GM20000 (cell line): ENCODE data around the gene ZBTB4.
"Not testable (repeated sequence)": the region's sequence is repeated elsewhere in the genome, so short reads cannot be mapped to it uniquely, and the experiment has no call there.

Experiments
- DNase-seq: peaks from one replicate; pipeline ENCODE4 v3.0.0; 2012; ENCODE audit warnings: low spot score
- TF ChIP-seq, protein P1 (sequence below): IDR thresholded peaks from 2 replicates; pipeline ENCODE4 v1.5.1; 2012; ENCODE audit warnings: mild to moderate bottlenecking, control low read depth; ENCODE audit errors: extremely low read depth, missing control alignments

The ZBTB4 gene

DNA sequence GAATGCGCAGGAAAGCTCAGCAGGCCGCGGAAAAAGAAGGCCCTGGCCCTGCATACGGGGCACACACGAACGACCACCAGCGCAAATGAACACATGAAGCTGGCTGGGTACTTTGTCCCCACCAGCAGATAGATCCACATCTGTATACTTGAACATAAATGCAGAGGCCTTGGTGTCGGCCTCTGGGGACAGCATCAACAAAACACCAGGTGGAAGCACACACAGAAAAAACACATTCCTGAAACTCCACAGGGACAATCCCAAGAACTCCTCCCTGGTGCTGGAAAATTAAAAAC, 606 bp upstream of the ZBTB4 start:
- TF ChIP-seq, protein P1, sequence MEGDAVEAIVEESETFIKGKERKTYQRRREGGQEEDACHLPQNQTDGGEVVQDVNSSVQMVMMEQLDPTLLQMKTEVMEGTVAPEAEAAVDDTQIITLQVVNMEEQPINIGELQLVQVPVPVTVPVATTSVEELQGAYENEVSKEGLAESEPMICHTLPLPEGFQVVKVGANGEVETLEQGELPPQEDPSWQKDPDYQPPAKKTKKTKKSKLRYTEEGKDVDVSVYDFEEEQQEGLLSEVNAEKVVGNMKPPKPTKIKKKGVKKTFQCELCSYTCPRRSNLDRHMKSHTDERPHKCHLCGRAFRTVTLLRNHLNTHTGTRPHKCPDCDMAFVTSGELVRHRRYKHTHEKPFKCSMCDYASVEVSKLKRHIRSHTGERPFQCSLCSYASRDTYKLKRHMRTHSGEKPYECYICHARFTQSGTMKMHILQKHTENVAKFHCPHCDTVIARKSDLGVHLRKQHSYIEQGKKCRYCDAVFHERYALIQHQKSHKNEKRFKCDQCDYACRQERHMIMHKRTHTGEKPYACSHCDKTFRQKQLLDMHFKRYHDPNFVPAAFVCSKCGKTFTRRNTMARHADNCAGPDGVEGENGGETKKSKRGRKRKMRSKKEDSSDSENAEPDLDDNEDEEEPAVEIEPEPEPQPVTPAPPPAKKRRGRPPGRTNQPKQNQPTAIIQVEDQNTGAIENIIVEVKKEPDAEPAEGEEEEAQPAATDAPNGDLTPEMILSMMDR: no peak
- DNase-seq: no peak

DNA sequence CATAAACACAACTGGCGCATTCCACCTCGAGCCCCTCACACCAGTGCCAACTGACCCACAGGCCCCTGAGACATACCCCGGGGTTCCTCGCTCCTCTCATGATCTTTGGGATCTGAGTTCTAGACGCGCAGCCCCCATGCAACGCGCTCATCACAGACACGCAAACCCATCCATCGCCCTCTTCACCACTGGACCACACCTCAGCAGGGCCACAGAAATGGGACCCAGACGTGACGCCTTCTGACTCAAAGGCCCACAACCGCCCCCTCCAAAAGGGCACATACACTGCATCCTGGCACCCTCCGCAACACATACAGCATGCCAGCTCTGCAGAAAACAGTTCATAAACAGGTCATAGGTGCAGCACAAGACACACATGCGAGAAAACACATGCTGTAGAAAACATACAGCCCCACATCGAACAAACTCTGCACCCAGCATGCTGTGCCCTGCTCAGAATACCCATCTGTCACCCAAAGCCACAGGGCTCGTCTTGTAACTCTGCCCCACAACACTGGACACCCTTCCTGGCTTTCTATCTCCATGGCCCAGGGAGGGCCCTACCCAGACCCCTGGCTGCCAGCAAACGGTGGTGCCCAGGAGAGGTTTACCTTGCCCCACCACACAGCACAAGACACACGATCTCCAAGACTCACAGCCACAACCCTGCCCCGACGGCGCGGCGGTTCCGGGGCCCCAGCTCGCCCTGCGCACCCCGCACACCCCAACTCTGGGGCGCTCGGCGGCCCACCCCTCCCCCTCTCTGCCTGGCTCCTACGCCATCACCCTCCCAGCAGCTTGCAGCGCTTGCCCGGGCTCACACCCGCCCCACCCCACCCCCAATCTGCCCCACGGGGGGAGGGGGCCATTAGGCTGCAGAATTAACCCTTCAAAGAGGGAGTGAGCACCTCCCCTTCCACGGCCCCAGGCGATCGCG, 887 bp downstream of the ZBTB4 start:
- TF ChIP-seq, protein P1: no peak
- peak; percentile 78 for DNase-seq

DNA sequence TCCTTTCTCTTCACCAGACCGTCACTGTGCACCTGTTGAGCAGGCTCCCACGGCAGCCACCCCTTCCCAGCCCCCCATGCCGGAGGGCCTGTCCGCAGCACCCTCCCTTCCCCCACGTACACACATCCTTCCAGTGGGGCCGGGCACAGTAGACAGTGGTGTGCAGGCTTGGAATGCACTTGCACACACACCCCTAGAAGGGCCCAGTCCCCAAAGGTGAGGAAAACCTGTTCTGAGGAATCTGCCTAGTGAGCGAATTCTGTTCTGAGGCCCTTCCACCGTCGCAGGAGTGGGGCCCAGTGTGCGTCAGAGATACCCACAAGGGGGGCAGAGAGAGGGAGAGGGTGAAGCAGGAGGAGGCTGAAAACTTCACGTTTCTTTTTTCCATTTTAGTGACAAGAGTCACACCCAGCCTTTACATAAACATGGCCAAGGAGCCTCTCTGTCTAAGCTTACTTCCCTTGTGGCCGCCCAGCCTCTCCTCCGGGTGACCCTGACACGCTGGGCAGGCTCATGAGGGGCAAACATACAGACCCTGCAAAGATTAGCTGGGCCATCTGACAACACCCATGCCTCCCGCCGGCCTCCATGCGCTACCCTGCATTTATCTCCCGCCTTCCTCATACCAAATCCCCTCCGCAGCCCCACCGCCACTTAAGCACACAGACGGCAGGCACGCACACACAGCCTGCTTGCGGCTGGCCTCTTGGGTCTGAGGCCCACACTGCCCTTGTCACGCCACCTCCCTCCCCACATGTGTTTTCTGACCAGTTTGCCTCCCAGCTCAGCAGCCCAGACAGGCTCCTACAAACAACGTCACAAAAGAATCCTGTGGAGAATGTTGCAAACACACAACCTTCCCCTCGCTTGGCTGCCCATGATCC, 1.8 kb downstream of the ZBTB4 start:
- TF ChIP-seq, protein P1: no peak
- DNase-seq: no peak

DNA sequence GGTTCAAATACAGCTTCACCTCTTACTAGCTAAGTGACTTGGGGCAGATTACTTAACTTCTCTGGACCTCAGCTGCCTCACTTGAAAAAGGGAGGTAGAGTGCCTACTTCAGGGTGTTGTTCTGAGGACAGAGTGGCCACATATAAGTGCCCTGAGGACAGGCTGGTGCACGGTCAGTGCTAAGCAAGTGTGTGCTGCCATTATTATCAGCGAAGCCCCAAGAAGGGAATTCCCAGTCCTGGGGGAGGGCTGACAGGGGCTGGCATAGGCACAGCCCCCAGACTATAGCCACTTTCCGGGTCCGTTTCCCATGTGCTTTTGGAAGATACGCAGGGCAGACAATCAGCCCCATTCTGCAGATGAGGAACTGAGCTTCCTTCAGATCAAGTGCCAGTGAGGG, 2.5 kb downstream of the ZBTB4 start:
- DNase-seq: no peak
- TF ChIP-seq, protein P1: no peak

DNA sequence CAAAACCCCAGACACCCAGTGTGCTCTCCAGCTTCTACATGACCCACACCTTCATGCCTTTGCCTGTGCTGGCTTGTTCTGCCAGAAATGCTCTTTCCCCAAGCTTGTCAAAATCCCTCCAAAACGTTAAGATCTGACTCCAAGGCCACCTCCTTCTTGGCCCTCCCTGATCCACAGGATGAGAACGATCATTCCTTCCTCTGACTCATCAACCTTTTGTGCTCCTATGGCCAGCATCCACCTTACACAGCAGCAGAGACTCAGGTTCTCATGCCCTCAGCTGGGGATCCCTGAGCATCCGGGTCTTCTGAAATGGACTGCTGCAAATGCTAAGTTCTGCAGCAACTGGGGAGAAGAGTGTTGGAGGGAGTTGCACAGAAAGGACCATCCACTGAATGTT, 2.9 kb downstream of the ZBTB4 start:
- TF ChIP-seq, protein P1: no peak
- no peak for DNase-seq

DNA sequence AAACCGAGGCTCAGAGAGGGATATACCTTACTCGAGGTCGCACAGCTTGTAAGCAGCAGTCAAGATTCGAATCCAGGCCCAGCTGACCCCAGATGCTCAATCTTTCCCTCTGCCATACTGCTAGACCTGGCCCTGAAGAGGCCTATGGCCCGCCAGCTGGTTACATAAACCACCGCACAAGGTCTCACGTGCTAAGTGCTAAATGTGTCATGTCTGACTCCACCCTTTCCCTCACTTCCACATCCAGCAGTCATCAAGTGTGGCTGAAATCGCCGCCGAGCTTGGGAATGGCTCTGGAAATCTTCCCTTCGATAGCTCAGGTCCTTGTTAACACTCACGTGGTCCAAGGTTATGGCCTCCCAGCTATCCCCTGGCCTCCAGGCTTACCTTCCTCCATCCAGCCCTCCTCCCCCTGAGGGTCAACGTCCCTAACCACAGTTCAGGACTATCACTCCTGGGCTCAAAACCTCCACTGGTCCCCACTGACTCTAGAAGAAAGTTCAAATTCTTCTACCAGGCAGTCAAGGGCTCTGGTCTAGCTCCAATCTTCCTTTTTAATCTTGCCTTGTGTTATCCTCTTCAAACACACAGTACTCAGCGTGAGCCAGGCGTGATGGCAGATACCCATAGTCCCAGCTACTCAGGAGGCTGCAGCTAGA, 3.5 kb downstream of the ZBTB4 start:
- DNase-seq: no peak
- TF ChIP-seq, protein P1: no peak

DNA sequence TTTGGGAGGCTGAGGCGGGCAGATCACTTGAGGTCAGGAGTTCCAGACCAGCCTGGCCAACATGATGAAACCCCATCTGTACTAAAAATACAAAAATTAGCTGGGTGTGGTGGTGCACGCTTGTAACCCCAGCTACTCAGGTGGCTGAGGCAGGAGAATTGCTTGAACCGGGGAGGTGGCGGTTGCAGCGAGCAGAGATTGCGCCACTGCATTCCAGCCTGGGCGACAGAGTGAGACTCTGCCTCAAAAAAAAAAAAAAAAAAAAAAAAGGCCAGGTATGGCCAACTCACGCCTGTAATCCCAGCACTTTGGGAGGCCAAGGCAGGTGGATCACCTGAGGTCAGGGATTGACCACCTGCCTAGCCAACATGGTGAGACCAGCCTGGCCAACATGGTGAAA, 4.7 kb downstream of the ZBTB4 start:
- not testable (repeated sequence) for DNase-seq
